ENCODE data around the gene CACFD1.

CACFD1 gene

GRCh38 chr9:133459476-133460404 is at the start of gene CACFD1:
TSS of gene CACFD1 (plus strand) at chr9:133459978. CDS start at chr9:133460067, 89 bp downstream.
- DNase-seq (ENCODE audit: low read depth, low spot score) = peak; percentile 76

- no peak for DNase-seq (ENCODE audit: low read depth, low spot score)
Measured at GRCh38 chr9:133415170-133415569, 44.6 kb upstream of the CACFD1 start.

- peak; percentile 63 for DNase-seq (ENCODE audit: low read depth, low spot score)
Measured at GRCh38 chr9:133417541-133418461, 42.0 kb upstream of the CACFD1 start, which contains the start of gene REXO4. TSS of gene REXO4 (minus strand) at chr9:133418010. CDS start at chr9:133417844, 166 bp downstream.

- DNase-seq (ENCODE audit: low read depth, low spot score) = no peak
Measured at GRCh38 chr9:133419005-133419404, 40.8 kb upstream of the CACFD1 start.

- DNase-seq (ENCODE audit: low read depth, low spot score) = no peak
Measured at GRCh38 chr9:133420392-133420827, 39.4 kb upstream of the CACFD1 start.

- no peak for DNase-seq (ENCODE audit: low read depth, low spot score)
Measured at GRCh38 chr9:133421615-133422542, 37.9 kb upstream of the CACFD1 start, which contains the start of gene ADAMTS13. TSS of gene ADAMTS13 (plus strand) at chr9:133422367. CDS start at chr9:133422444, 77 bp downstream.

- DNase-seq (ENCODE audit: low read depth, low spot score) = no peak
Measured at GRCh38 chr9:133423216-133423615, 36.6 kb upstream of the CACFD1 start.

GRCh38 chr9:133424187-133424586 is 35.6 kb upstream of the CACFD1 start:
- DNase-seq (ENCODE audit: low read depth, low spot score) = no peak

GRCh38 chr9:133425049-133425632 is 34.6 kb upstream of the CACFD1 start:
- DNase-seq (ENCODE audit: low read depth, low spot score) = no peak

GRCh38 chr9:133426011-133426410 is 33.8 kb upstream of the CACFD1 start:
- no peak for DNase-seq (ENCODE audit: low read depth, low spot score)

GRCh38 chr9:133427658-133428348 is 32.0 kb upstream of the CACFD1 start:
- no peak for DNase-seq (ENCODE audit: low read depth, low spot score)

GRCh38 chr9:133428617-133429101 is 31.1 kb upstream of the CACFD1 start:
- no peak for DNase-seq (ENCODE audit: low read depth, low spot score)

GRCh38 chr9:133429214-133429613 is 30.6 kb upstream of the CACFD1 start:
- no peak for DNase-seq (ENCODE audit: low read depth, low spot score)

GRCh38 chr9:133429641-133430161 is 30.1 kb upstream of the CACFD1 start:
- no peak for DNase-seq (ENCODE audit: low read depth, low spot score)

- DNase-seq (ENCODE audit: low read depth, low spot score) = no peak
Measured at GRCh38 chr9:133430244-133430643, 29.5 kb upstream of the CACFD1 start.

- no peak for DNase-seq (ENCODE audit: low read depth, low spot score)
Measured at GRCh38 chr9:133433351-133433843, 26.4 kb upstream of the CACFD1 start.

- DNase-seq (ENCODE audit: low read depth, low spot score) = no peak
Measured at GRCh38 chr9:133436681-133437080, 23.1 kb upstream of the CACFD1 start.

GRCh38 chr9:133437753-133438531 is 21.8 kb upstream of the CACFD1 start:
- DNase-seq (ENCODE audit: low read depth, low spot score) = no peak

Data from activated CD4-positive, CD25-positive, alpha-beta regulatory T cell treated with anti-CD3 and anti-CD28 coated beads, Interleukin-2, amount 50 U/mL, for 16 hours (primary cell).